Ovary (tissue), 9 donors: Measurements from ENCODE around the gene EXOC7. TPM values are rescaled to one million over a fixed set of nuclear protein-coding genes. Genes with fewer than 3 reads are reported as not detected.

Experiments
- DNase-seq, 5 donors: peaks; one replicate each; pipeline ENCODE4 v3.0.0-alpha.2; 2019 to 2020
- H3K27ac ChIP-seq, 2 donors: fragments of 200-600 bp; one replicate each; pipeline versions ENCODE4 v1.5.1 to v1.8.0; 2019 to 2022
- H3K27me3 ChIP-seq: fragments of 200-600 bp; one replicate; pipeline ENCODE4 v1.8.0; 2022
- H3K36me3 ChIP-seq: fragments of 200-600 bp; sonication (generic); one replicate; pipeline ENCODE4 v1.5.1; 2019
- H3K4me1 ChIP-seq: one replicate; pipeline ENCODE4 v1.8.1; 2013; ENCODE audit warnings: mild to moderate bottlenecking, moderate library complexity; ENCODE audit not compliant: insufficient read depth
- H3K4me3 ChIP-seq: fragments of 200-600 bp; sonication (generic); one replicate; pipeline ENCODE4 v1.5.1; 2017
- H3K9me3 ChIP-seq, 2 donors: fragments of 200-600 bp in 1 of 2; sonication (generic) in 1 of 2; one replicate each; pipeline versions ENCODE4 v1.5.1 to v1.8.1; 2013 to 2019; ENCODE audit warnings: mild to moderate bottlenecking in 1 of 2, moderate library complexity in 1 of 2
- EP300 ChIP-seq: sonication (generic); formaldehyde crosslinking; IDR thresholded peaks from one replicate; pipeline ENCODE4 v1.6.1; 2017; ENCODE audit warnings: antibody characterized with exemption
- POLR2A ChIP-seq: fragments of 450-650 bp; IDR thresholded peaks from one replicate; pipeline ENCODE4 v1.6.1; 2017; ENCODE audit warnings: antibody characterized with exemption, mild to moderate bottlenecking, moderate library complexity
- WGBS, 3 donors: extraction: QIAGEN DNeasy Blood & Tissue Kit in 1 of 3; methylation state at CpG; one replicate each; pipeline versions ENCODE4 v1.1.5 to v1.1.7; 2013 to 2017; 5-methylcytosine and 5-hydroxymethylcytosine counted together
- intact Hi-C, 4 donors: fragments of 100-400 bp; cut with DNase I; formaldehyde crosslinking; loops; one replicate each; pipeline versions ENCODE4 v1.11.0 to v1.15.1; 2022 to 2023
- polyA plus RNA-seq, 2 donors: library from polyadenylated mRNA; stranded (reverse); fragments of 200-250 nt in 1 of 2; fragments of 350-450 nt in 1 of 2; fragmentation: Illumina TruSeq in 1 of 2; extraction: RNeasy Lipid Tissue Mini Kit (QIAGEN cat#74804) in 1 of 2; gene quantifications; one replicate each; pipeline ENCODE4 v1.2.3, GENCODE V29; 2013 to 2014
- total RNA-seq, 7 donors: library from RNA; depleted of rRNA in 2 of 7; stranded (reverse); fragments of >200 nt in 2 of 7; fragmentation: NEBNext Ultra II Directional in 3 of 7; extraction: Animal tissue kit (Norgen Biotek cat#: 25700) in 3 of 7; gene quantifications; one replicate each; pipeline versions ENCODE4 v1.1.0 to v1.2.4, GENCODE V29; 2016 to 2023
- TF ChIP-seq, protein P1 (sequence below), 3 donors: fragments of 450-650 bp in 2 of 3; fragments of 200-600 bp in 1 of 3; IDR thresholded peaks; one replicate each; pipeline versions ENCODE4 v1.5.1 to v1.8.0; 2016 to 2022; ENCODE audit warnings: antibody characterized with exemption in 3 of 3, mild to moderate bottlenecking in 1 of 3
- donor health status: DM: no; HTN: no; CAD: no; lungs with moderate emphysema.
- donor health status: DM: no; HTN: no; CAD: no.
- donor health status: Bipolar disorder and iron deficiency.
- donor health status: DM: yes; HTN: yes; CAD: no.
- donor health status: DM: no; HTN: no; CAD: no.
- donor health status: DM: yes; HTN: yes; CAD: no.

The EXOC7 gene
- total and polyA plus RNA-seq, 9 donors, result 46.9 to 121 (median 114) TPM

- no peaks in the 10 kb centered on the region for H3K4me1 ChIP-seq
- TF ChIP-seq, protein P1, sequence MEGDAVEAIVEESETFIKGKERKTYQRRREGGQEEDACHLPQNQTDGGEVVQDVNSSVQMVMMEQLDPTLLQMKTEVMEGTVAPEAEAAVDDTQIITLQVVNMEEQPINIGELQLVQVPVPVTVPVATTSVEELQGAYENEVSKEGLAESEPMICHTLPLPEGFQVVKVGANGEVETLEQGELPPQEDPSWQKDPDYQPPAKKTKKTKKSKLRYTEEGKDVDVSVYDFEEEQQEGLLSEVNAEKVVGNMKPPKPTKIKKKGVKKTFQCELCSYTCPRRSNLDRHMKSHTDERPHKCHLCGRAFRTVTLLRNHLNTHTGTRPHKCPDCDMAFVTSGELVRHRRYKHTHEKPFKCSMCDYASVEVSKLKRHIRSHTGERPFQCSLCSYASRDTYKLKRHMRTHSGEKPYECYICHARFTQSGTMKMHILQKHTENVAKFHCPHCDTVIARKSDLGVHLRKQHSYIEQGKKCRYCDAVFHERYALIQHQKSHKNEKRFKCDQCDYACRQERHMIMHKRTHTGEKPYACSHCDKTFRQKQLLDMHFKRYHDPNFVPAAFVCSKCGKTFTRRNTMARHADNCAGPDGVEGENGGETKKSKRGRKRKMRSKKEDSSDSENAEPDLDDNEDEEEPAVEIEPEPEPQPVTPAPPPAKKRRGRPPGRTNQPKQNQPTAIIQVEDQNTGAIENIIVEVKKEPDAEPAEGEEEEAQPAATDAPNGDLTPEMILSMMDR (IDR thresholded peaks at IDR 0.05), result no peak
- no peak for TF ChIP-seq POLR2A
- TF ChIP-seq EP300, result no peak
- H3K36me3 ChIP-seq, result no peaks in the 10 kb centered on the region
- 85 to 91% (median 89%) methylated on average over 23 of the region's 23 CpGs for WGBS, 3 donors
- no peaks in the 10 kb centered on the region for H3K27me3 ChIP-seq
- no peak overlapping the region for H3K4me3 ChIP-seq
- no peak for DNase-seq
- H3K9me3 ChIP-seq, result no peaks in the 10 kb centered on the region
- H3K27ac ChIP-seq, result no peak overlapping the region
- intact Hi-C loops, result no loop called here
These were observed 47.4 kb upstream of the EXOC7 start for GRCh38 chr17:76150712-76151622.

- Histone ChIP-seq H3K9me3 (no peaks in the 10 kb centered on the region), H3K4me3 (no peak overlapping the region), H3K27me3 (no peaks in the 10 kb centered on the region), H3K27ac (no peak overlapping the region), H3K4me1 (no peaks in the 10 kb centered on the region), H3K36me3 (no peaks in the 10 kb centered on the region)
- no peak for DNase-seq
- TF ChIP-seq EP300 (no peak), POLR2A (no peak)
- TF ChIP-seq, protein P1 (IDR thresholded peaks at IDR 0.05), result no peak
- intact Hi-C loops, result no loop called here
- 92% methylated on average over 10 of the region's 10 CpGs for WGBS, 3 donors
These were observed 45.6 kb upstream of the EXOC7 start for GRCh38 chr17:76149214-76149613.

GRCh38 chr17:76148015-76148326 lies 44.4 kb upstream of the EXOC7 start:
- Histone ChIP-seq H3K36me3 (no peaks in the 10 kb centered on the region), H3K4me3 (no peak overlapping the region), H3K4me1 (no peaks in the 10 kb centered on the region), H3K27me3 (no peaks in the 10 kb centered on the region), H3K27ac (no peak overlapping the region), H3K9me3 (no peaks in the 10 kb centered on the region)
- DNase-seq, result no peak
- TF ChIP-seq POLR2A (no peak), EP300 (no peak)
- TF ChIP-seq, protein P1 (IDR thresholded peaks at IDR 0.05), result no peak
- intact Hi-C loops, result no loop called here
- 89 to 100% (median 100%) methylated on average over 1 of the region's 1 CpG for WGBS, 3 donors

- Histone ChIP-seq H3K27me3 (no peaks in the 10 kb centered on the region), H3K9me3 (no peaks in the 10 kb centered on the region), H3K27ac (no peak overlapping the region), H3K36me3 (no peaks in the 10 kb centered on the region), H3K4me3 (no peak overlapping the region), H3K4me1 (no peaks in the 10 kb centered on the region)
- WGBS, 3 donors, result 76 to 82% (median 79%) methylated on average over 13 of the region's 13 CpGs
- TF ChIP-seq EP300, result no peak
- TF ChIP-seq, protein P1 (IDR thresholded peaks at IDR 0.05), result peak in 2 of 3 donors; percentile 25 to 44
- DNase-seq, result no peak
- intact Hi-C loops, result no loop called here
These were observed 43.8 kb upstream of the EXOC7 start for GRCh38 chr17:76147211-76148014.
